GM12801 (cell line): ENCODE results near the gene FASN.

Experiments used
- TF ChIP-seq, protein P1 (sequence below): IDR thresholded peaks from one replicate; pipeline ENCODE4 v1.5.1; 2011; ENCODE audit warnings: control low read depth; ENCODE audit not compliant: insufficient read length; ENCODE audit errors: extremely low read depth

The FASN gene

DNA sequence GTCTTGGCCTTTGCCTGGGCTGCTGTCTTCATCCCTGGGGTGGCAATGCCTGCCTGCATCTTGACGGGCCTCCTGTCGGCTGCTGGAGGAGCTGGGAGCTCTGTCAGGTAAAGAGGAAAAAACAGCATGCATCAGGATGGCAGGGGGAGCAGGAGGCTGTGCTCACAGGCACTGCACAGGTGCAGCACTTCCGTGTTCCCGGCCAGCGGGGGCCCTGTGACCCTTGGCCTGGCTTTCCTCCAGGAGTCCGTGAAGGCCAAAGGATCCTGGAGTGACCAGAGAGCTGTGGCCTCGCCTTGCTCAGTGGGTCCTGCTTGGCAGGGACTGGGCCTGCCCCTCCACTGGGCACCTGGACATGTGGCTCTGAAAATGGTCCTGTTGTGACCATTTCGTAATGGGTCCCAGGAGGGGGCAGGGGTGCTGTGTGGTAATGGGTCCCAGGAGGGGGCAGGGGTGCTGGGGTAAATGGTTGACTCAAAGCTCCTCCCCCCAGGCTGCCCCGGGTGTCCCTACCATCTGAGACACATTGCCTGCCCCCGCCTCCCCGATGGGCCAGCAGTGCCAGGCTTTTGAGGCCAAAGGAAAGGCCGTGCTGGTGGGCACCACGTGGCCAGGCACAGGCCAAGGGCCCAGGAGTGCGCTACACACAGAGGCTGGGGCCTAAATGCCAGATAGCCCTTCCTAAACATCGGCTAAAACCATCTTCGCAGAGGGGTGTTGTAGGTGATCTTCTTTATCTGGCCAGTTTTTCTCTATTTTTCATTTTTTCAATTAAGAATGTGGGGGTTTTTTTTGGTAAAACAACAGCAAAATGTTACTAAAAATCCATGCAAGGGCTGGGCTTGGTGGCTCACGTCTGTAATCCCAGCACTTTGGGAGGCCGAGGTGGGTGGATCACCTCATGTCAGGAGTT is 4.0 kb upstream of the FASN start:
- TF ChIP-seq, protein P1, sequence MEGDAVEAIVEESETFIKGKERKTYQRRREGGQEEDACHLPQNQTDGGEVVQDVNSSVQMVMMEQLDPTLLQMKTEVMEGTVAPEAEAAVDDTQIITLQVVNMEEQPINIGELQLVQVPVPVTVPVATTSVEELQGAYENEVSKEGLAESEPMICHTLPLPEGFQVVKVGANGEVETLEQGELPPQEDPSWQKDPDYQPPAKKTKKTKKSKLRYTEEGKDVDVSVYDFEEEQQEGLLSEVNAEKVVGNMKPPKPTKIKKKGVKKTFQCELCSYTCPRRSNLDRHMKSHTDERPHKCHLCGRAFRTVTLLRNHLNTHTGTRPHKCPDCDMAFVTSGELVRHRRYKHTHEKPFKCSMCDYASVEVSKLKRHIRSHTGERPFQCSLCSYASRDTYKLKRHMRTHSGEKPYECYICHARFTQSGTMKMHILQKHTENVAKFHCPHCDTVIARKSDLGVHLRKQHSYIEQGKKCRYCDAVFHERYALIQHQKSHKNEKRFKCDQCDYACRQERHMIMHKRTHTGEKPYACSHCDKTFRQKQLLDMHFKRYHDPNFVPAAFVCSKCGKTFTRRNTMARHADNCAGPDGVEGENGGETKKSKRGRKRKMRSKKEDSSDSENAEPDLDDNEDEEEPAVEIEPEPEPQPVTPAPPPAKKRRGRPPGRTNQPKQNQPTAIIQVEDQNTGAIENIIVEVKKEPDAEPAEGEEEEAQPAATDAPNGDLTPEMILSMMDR = no peak

DNA sequence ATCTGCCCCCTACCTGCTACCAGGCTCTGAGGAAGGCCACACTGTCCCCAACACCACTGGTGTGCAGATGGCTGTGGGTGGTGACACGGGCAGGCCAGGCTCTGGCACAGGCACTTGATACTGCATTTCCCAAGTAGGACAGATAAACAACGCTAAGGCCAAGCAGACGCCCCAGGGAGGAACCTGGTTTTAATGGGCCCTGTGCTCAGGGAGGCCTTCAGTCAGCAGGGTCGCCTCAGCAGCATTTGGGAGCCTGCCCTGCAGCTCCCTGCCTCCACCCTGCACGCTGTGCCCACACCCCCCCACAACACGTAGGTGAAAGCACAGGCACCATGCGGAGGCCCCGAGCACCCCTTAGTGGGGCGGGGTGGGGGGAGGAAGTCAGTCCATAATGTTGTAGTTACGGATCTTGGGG is 3.3 kb upstream of the FASN start:
- TF ChIP-seq, protein P1 = no peak

DNA sequence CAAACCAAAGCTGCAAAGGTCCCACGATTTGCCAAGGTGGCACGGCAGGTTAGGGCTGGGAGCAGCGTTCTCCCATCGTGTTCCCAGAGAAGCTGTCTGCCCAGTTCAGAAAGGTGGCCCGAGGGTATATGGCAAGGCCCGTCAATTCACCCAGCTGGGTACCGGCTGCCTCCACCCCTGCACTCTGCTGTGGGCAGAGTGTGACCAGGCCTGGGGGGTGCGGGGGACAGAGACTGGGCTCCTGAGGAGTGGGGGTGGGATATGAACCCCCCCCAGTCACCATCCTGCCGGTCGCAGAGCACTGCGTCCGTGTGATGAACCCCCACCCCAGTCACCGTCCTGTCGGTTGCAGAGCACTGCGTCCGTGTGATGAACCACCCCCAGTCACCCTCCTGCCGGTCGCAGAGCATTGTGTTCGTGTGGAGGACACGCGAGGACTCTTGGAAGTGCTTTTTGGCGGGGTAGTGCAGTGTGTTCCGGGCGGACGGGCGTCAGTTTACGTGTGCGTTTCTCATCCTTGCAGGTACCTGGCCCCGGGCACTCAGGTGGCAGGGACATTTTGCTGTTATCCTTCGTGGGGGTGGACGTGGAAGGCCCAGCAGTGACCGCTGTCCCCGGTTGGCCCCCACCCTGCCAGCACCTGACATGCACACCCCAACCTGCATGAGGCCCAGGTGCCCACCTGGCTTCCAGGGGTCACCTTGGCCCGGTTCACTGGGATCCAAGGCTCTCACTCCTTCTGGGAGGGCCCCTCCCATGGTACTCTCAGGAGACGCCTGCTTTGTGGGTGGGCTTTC is 2.7 kb upstream of the FASN start:
- TF ChIP-seq, protein P1 = no peak

DNA sequence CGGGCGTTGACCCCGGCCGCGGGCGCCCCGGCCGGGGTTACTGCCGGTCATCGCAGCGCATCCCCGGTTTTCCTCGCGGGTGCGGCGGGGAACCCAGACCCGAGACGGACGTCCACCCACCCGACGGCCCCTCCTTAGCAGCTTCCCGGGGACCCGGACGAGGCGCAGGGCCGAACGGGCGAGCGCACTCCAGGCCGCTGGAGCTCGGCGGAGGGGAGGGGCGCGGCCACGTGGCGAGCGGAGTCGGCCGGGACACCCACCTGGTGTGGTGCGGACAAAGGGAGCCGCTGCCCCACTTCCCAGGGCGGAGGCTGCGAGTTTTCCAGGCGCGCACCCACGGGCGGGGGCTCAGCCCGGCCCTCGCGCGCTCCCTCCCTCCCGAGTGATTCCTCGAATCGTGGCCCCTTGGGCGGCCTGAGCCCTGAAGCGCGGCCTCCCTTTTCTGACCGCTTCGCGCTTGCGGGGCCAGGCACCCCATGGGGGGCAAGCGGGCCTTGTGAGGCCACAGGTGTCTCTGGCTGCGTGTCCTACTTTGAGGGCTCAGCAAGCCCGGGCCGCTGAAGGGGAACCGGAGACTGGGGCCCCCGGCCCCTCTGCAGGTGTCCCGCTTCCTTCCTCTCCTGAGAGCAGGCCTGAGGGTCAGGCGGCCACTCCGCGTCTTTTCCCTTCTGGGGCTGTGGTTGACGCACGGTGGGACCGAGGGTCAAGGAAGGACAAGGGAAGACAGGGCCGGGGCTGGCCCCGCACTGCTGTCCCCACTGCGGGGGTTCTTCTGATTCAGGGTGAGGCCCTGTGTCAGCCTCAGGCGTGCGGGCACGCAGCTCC is 1.1 kb upstream of the FASN start:
- TF ChIP-seq, protein P1 = no peak

DNA sequence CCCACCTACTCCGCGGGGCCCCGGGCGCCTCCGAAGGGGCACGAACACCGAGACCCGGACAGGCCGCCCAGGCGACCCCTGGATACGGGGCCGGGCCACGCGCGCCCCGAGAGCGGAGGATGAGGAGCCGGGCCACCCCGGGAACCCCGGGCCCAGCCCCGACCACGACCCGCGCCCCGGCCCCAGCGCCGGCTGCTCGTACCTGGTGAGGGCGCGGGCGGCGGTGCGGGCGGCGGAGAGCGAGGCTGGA is 192 bp downstream of the FASN start:
- TF ChIP-seq, protein P1 = no peak

DNA sequence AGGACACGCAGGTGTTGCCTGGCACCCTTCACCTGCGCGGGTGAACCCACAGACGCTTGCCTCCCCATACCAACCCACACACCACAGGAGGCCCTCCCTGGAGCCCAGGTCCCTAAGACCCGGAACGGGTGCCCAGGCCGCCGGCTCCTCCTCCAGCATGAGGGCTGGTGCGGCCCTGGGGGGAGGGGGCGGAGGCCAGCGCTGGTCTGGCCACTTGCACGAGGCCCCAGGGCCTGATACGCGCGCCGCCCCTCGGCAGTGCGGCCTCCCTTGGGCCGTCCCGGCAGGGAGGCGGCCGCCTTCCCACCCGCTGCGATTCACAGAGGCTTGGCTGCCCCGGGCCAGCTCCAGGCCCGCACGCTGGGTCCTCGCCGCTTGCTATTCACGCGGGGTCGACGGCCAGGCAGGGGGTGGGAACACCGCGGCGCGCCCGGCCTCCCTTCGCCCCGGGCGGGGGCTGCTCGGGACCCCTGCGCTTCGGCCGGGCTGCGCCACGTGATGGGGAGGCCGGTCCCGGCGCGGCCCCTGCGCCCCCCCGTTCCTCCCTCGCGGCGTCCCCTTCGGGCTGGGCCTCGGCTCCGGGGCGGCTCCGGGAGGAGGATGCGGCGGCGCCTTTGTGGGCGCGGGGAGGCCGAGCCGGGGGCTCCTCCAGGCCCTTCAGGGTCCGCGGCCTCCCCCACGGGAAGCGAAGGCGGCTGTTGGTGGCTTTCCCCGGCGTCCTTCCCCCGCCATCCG is 685 bp downstream of the FASN start:
- TF ChIP-seq, protein P1 = no peak

DNA sequence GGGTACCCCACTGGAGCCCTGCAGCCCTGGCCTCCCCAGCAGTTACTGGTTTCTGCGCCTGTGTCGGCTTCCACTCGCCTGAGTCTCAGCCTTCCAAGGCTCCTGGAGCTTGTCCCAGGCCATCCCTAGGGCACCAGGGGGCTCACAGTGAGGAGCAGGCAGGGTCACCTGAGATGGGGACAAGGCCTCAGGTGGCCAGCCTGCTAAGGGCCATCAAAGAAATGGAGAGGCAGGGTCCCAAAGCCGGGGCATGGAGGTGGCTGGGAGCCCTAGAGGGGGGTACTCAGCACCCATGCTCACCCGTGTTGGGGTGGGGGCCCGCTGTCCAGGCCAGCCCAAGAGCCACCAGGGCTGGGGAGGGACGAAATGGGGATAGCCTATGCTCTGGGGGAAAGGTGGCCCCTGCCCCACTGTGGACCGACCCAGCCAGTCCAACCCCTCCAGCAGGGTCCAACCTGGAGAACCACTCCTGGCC is 1.3 kb downstream of the FASN start:
- TF ChIP-seq, protein P1 = no peak
